ENCODE data around the gene DLX2. TPM values are rescaled to one million over a fixed set of nuclear protein-coding genes. Genes with fewer than 3 reads are reported as not detected.

DLX2 gene
- total and polyA plus RNA-seq, 2 of the 13 experiments (the other 11 are each of a cell fraction or from before 2014, with no cell fraction given): 0.07 to 0.15 TPM

DNA sequence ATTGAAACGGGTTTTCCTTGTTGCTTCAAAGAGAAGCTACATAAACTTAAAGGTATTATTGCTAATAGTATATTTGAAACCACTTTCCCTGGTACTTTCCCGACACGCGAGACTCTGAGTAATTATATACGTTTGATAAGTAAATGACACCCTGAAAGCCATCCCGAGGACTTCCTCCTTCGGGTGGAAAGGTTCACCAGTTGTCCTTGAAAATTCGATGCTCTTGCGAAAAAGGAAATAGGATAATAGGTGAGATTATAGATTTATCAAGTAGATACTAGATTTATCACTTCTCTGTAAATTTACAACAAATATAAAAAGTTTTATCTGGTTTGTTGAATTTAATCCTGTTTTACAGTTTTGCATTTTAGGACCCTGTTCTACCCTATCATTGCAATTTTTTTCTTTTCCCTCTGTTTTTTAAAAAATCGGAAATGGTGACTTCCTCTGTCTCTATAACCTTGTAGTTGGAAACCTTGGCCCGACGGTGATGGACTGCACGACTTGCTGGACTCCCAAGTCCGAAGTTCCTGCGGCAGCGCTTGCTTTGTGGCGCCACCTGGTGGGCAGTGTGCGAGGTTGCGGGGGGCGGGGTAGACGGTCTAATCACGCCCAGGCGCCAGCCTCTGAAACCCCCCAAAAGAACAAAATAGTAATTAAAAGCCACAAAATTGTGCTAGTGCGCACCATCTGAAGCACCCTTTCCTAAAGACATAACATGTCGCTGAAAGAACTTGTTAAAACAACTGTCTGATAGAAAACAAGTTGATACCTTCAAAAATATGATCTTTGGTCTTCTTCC lies 972 bp upstream of the DLX2 start (continued):
- TF ChIP-seq ZNF780A (CRISPR knock-in tag; IDR thresholded peaks at IDR 0.05): no peak
- TF ChIP-seq RARA (CRISPR knock-in tag; IDR thresholded peaks at IDR 0.05): no peak
- peak; percentile 49; the same call in 1 of the 2 replicates for TF ChIP-seq ZNF350 (CRISPR knock-in tag; IDR thresholded peaks at IDR 0.05; ENCODE audit: borderline replicate concordance, low read depth)
- no peak for TF ChIP-seq TBX3 (IDR thresholded peaks at IDR 0.05; ENCODE audit: borderline replicate concordance)
- TF ChIP-seq MYNN (CRISPR knock-in tag; IDR thresholded peaks at IDR 0.05; ENCODE audit: low read depth): no peak
- TF ChIP-seq ISL2 (CRISPR knock-in tag; IDR thresholded peaks at IDR 0.05): no peak
- TF ChIP-seq, protein P1, sequence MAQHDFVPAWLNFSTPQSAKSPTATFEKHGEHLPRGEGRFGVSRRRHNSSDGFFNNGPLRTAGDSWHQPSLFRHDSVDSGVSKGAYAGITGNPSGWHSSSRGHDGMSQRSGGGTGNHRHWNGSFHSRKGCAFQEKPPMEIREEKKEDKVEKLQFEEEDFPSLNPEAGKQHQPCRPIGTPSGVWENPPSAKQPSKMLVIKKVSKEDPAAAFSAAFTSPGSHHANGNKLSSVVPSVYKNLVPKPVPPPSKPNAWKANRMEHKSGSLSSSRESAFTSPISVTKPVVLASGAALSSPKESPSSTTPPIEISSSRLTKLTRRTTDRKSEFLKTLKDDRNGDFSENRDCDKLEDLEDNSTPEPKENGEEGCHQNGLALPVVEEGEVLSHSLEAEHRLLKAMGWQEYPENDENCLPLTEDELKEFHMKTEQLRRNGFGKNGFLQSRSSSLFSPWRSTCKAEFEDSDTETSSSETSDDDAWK (CRISPR knock-in tag; IDR thresholded peaks at IDR 0.05): no peak
- TF ChIP-seq CCDC6 (CRISPR knock-in tag; IDR thresholded peaks at IDR 0.05): peak; percentile 31; the same call in 1 of the 2 replicates
- peak; percentile 29; the same call in 1 of the 2 replicates for TF ChIP-seq HDAC2 (CRISPR knock-in tag; IDR thresholded peaks at IDR 0.05)
- TF ChIP-seq, protein P2, sequence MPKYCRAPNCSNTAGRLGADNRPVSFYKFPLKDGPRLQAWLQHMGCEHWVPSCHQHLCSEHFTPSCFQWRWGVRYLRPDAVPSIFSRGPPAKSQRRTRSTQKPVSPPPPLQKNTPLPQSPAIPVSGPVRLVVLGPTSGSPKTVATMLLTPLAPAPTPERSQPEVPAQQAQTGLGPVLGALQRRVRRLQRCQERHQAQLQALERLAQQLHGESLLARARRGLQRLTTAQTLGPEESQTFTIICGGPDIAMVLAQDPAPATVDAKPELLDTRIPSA (CRISPR knock-in tag; IDR thresholded peaks at IDR 0.05; ENCODE audit: borderline replicate concordance): no peak
- no peak for TF ChIP-seq NR1H2 (CRISPR knock-in tag; IDR thresholded peaks at IDR 0.05; ENCODE audit: borderline replicate concordance, low read depth)
- TF ChIP-seq TMF1 (CRISPR knock-in tag; IDR thresholded peaks at IDR 0.05; ENCODE audit: low read depth): no peak
- no peak for TF ChIP-seq CEBPB (IDR thresholded peaks at IDR 0.05; ENCODE audit: borderline replicate concordance, low read depth, low read length)
- TF ChIP-seq, protein P3, sequence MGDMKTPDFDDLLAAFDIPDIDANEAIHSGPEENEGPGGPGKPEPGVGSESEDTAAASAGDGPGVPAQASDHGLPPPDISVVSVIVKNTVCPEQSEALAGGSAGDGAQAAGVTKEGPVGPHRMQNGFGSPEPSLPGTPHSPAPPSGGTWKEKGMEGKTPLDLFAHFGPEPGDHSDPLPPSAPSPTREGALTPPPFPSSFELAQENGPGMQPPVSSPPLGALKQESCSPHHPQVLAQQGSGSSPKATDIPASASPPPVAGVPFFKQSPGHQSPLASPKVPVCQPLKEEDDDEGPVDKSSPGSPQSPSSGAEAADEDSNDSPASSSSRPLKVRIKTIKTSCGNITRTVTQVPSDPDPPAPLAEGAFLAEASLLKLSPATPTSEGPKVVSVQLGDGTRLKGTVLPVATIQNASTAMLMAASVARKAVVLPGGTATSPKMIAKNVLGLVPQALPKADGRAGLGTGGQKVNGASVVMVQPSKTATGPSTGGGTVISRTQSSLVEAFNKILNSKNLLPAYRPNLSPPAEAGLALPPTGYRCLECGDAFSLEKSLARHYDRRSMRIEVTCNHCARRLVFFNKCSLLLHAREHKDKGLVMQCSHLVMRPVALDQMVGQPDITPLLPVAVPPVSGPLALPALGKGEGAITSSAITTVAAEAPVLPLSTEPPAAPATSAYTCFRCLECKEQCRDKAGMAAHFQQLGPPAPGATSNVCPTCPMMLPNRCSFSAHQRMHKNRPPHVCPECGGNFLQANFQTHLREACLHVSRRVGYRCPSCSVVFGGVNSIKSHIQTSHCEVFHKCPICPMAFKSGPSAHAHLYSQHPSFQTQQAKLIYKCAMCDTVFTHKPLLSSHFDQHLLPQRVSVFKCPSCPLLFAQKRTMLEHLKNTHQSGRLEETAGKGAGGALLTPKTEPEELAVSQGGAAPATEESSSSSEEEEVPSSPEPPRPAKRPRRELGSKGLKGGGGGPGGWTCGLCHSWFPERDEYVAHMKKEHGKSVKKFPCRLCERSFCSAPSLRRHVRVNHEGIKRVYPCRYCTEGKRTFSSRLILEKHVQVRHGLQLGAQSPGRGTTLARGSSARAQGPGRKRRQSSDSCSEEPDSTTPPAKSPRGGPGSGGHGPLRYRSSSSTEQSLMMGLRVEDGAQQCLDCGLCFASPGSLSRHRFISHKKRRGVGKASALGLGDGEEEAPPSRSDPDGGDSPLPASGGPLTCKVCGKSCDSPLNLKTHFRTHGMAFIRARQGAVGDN (CRISPR knock-in tag; IDR thresholded peaks at IDR 0.05): peak; percentile 45; the same call in 1 of the 2 replicates
- TF ChIP-seq, protein P4, sequence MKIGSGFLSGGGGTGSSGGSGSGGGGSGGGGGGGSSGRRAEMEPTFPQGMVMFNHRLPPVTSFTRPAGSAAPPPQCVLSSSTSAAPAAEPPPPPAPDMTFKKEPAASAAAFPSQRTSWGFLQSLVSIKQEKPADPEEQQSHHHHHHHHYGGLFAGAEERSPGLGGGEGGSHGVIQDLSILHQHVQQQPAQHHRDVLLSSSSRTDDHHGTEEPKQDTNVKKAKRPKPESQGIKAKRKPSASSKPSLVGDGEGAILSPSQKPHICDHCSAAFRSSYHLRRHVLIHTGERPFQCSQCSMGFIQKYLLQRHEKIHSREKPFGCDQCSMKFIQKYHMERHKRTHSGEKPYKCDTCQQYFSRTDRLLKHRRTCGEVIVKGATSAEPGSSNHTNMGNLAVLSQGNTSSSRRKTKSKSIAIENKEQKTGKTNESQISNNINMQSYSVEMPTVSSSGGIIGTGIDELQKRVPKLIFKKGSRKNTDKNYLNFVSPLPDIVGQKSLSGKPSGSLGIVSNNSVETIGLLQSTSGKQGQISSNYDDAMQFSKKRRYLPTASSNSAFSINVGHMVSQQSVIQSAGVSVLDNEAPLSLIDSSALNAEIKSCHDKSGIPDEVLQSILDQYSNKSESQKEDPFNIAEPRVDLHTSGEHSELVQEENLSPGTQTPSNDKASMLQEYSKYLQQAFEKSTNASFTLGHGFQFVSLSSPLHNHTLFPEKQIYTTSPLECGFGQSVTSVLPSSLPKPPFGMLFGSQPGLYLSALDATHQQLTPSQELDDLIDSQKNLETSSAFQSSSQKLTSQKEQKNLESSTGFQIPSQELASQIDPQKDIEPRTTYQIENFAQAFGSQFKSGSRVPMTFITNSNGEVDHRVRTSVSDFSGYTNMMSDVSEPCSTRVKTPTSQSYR (CRISPR knock-in tag; IDR thresholded peaks at IDR 0.05; ENCODE audit: borderline replicate concordance): 0 out of 2 replicates have a peak, but pooled peaks have one; percentile 25
- no peak for TF ChIP-seq ZNF501 (CRISPR knock-in tag; IDR thresholded peaks at IDR 0.05)
- TF ChIP-seq PPARG (CRISPR knock-in tag; conservative IDR thresholded peaks at IDR 0.05): 0 out of 2 replicates have a peak, but pooled peaks have one; percentile 11
